ENCODE measurements around the gene RBMY1J. TPM values are rescaled to one million over a fixed set of nuclear protein-coding genes. Genes with fewer than 3 reads are reported as not detected.
"Not testable (repeated sequence)": the region's sequence is repeated elsewhere in the genome, so short reads cannot be mapped to it uniquely, and the experiment has no call there.

RBMY1J gene
- total RNA-seq, result not detected

DNA sequence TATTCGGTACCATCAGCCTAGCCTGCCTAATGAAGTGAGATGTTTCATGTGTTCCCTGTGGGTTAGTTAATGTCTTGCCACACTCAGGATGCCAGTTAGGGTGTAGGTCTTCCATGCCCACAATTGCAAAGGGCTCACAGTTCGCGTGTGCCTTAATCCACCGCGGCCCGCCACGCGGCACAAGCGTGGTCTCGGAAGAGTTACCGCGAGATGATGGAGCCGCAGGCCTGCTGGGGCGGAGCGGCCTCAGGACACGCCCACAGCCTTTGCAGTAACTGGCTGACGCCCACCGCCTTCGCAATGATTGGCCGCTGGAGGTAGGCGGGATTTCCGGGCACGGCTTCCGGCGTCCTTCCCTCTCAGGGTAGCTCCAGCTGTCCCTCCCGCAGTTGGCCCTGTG, at the start of gene RBMY1J:
Gene RBMY1J (plus strand): TSS at position 301 of the 400 bp plus-strand sequence. CDS start 2,038 bp downstream, outside the sequence.
- H3K4me1 Mint-ChIP-seq; DNase-seq; ATAC-seq; CTCF ChIA-PET; H3K9me3 Mint-ChIP-seq (ENCODE audit: low read depth); POLR2A ChIA-PET; H3K27me3 Mint-ChIP-seq; H3K27ac Mint-ChIP-seq; intact Hi-C loops (cut with DNase I, micrococcal nuclease); H3K36me3 Mint-ChIP-seq (ENCODE audit: low read depth); H3K4me3 Mint-ChIP-seq: not testable (repeated sequence)

DNA sequence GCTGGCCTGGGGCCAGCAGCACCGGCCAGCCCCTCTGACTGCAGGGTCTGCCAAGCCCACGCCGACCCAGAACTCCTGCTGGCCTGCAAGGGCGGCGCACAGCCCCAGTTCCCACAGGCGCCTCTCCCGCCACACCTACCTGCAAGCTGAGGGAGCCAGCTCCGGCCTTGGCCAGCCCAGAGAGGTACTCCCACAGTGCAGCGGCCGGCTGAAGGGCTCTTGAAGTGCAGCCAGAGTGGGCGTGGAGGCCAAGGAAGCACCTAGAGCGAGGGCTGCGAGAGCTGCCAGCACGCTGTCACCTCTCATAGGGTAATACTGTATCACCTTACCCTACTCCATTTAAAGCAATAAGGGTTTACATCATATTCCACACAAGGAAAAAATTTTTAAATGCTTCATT, 35.8 kb upstream of the RBMY1J start:
- intact Hi-C loops (cut with DNase I, micrococcal nuclease), result no loop called here
- POLR2A ChIA-PET, result no interaction called here
- H3K9me3 Mint-ChIP-seq (ENCODE audit: low read depth), result no peaks in the 10 kb centered on the region

DNA sequence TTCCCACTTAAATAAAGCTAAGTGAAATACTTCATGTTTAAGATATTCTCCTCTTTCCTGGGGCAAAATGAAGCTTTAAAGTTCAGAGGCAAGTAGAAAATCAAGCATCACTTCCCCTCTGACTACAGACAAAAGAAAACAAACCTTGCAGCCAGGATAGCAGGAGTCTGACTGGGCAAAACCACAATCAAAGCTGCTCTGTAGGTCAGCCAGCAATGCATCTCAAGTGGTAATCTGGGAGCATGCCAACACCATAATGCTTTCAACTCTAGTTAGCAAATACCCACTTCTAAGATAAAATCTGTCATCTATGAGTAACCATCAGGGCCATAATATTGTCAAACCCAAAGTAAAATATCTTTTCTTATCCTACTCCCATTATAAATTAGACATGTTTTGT, 32.6 kb upstream of the RBMY1J start:
- Mint-ChIP-seq H3K4me1 (no peaks in the 10 kb centered on the region), H3K27me3 (no peaks in the 10 kb centered on the region), H3K36me3 (ENCODE audit: low read depth) (no peaks in the 10 kb centered on the region), H3K27ac (no peak overlapping the region), H3K9me3 (ENCODE audit: low read depth) (no peaks in the 10 kb centered on the region), H3K4me3 (no peak overlapping the region)
- no peak for ATAC-seq
- intact Hi-C loops (cut with DNase I, micrococcal nuclease), result no loop called here
- POLR2A ChIA-PET, result no interaction called here
- DNase-seq, result no peak
- CTCF ChIA-PET, result no interaction called here

More for the DNA sequence above, 35.8 kb upstream of the RBMY1J start:
- H3K27ac Mint-ChIP-seq, result no peak overlapping the region
- ATAC-seq (no peak), DNase-seq (no peak)
- H3K27me3 Mint-ChIP-seq, result no peaks in the 10 kb centered on the region
- H3K4me3 Mint-ChIP-seq, result no peak overlapping the region
- no peaks in the 10 kb centered on the region for H3K36me3 Mint-ChIP-seq (ENCODE audit: low read depth)
- H3K4me1 Mint-ChIP-seq, result no peaks in the 10 kb centered on the region
- CTCF ChIA-PET, result no interaction called here

DNA sequence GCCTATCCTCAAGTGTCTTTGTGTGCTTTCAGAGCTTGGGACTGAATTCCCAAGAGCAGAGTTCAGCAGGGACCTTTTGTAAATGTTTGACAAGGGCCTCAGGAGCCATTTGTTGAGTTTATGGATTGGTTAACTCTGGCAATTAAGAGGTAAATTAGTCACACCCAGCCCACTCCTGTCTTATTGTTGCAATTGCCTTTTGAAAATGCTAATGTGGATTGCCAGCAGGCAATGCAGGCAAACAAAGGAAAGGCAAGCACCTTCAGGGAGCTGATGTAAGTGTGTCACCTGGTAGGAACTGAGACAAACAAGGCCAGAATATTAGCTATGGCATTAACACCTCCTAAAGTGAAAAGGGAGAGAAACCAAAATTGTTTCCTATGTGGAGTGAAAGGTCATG, 29.7 kb upstream of the RBMY1J start:
- H3K4me1 Mint-ChIP-seq, result no peaks in the 10 kb centered on the region
- H3K27ac Mint-ChIP-seq, result no peak overlapping the region
- no peaks in the 10 kb centered on the region for H3K36me3 Mint-ChIP-seq (ENCODE audit: low read depth)
- no peak overlapping the region for H3K4me3 Mint-ChIP-seq
- POLR2A ChIA-PET, result no interaction called here
- H3K27me3 Mint-ChIP-seq, result no peaks in the 10 kb centered on the region
- H3K9me3 Mint-ChIP-seq (ENCODE audit: low read depth), result no peaks in the 10 kb centered on the region
- CTCF ChIA-PET, result no interaction called here
- intact Hi-C loops (cut with DNase I, micrococcal nuclease), result no loop called here
- ATAC-seq (no peak), DNase-seq (no peak)

DNA sequence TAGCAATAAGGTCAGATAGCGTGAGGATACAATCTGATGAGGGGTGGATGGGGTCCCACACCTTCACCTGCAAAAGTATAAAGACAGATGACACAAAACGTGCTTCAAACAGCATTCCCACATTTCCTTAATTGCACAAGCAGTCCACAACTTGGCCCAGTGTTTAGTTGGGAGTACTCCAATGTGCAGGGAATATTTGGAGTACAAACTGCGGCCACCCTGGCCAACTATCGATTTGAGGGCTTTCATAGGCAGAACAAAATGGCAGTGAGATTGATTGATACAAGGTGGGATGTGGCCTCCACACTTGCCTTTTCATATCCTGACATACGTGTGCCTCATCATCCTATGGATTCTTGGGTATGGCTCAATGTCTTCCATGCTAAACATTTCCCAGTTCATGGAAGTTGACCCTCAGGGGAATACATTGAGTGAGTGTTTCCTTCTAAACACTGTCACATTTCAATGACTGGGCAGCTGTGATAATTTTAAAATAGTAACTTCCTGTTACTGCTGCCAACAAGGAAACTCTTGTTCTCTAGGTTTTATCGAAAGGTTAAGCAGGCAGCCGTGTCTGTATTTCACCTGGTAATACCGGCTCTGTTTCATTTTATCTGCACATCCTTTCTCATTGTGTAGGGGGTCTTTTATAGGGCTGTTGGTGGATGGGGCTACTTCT, 41.6 kb downstream of the RBMY1J start:
- H3K4me1 Mint-ChIP-seq; H3K4me3 Mint-ChIP-seq; H3K27me3 Mint-ChIP-seq; CTCF ChIA-PET; H3K27ac Mint-ChIP-seq; POLR2A ChIA-PET; ATAC-seq; DNase-seq; intact Hi-C loops (cut with DNase I, micrococcal nuclease); H3K36me3 Mint-ChIP-seq (ENCODE audit: low read depth); H3K9me3 Mint-ChIP-seq (ENCODE audit: low read depth): not testable (repeated sequence)

DNA sequence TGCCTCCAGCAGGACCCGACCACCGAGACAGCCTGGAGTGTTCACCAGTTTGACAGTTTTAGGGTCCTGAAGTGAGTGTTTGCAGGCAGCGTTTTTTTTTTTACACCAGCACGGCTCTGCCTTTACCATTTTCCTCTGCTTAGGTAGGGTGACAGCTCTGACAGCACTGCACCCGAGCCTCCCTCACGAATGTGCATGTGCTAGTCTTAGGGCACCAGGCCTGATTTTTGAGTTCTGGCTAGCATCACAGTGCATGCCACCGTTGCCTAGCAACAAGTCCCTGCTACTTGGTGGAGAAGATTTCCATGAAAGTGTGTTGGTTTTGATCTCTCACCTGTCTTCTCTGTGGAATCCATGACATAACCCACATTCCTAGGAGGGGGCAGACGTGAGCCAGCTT, 52.3 kb downstream of the RBMY1J start:
- POLR2A ChIA-PET; intact Hi-C loops (cut with DNase I, micrococcal nuclease); CTCF ChIA-PET: not testable (repeated sequence)

DNA sequence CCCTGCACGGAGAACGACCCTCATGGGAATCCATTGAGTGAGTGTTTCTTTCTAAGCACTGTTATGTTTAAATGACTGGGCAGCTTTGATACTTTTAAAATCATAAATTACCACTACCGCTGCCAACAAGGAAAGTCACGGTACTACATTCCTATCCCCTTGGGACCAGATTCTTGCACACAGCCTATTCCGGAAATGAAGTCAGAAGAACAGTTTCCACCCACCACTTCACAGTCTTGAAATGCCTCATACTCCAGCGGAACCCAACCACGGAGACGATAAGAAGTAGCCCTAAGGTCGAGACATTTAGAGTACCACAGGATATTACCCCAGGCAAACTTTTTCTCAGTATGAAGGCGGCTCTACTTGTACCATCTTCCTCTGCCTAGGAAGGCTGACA, 58.8 kb downstream of the RBMY1J start:
- CTCF ChIA-PET; H3K36me3 Mint-ChIP-seq (ENCODE audit: low read depth); H3K27ac Mint-ChIP-seq; H3K27me3 Mint-ChIP-seq; H3K9me3 Mint-ChIP-seq (ENCODE audit: low read depth); DNase-seq; intact Hi-C loops (cut with DNase I, micrococcal nuclease); POLR2A ChIA-PET; H3K4me3 Mint-ChIP-seq; H3K4me1 Mint-ChIP-seq; ATAC-seq: not testable (repeated sequence)

More for the DNA sequence above, 52.3 kb downstream of the RBMY1J start:
- H3K9me3 Mint-ChIP-seq (ENCODE audit: low read depth); ATAC-seq; H3K4me1 Mint-ChIP-seq; H3K27me3 Mint-ChIP-seq; H3K27ac Mint-ChIP-seq; DNase-seq; H3K4me3 Mint-ChIP-seq; H3K36me3 Mint-ChIP-seq (ENCODE audit: low read depth): not testable (repeated sequence)

Other genes starting within 250 kb of the RBMY1J start
- gene RBMY1F, start 220.5 kb upstream of the RBMY1J start, total RNA-seq, result not detected